PC-3 (cell line): Measurements from ENCODE around the gene TLR7. TPM values are rescaled to one million over a fixed set of nuclear protein-coding genes. Genes with fewer than 3 reads are reported as not detected.

Experiments used
- ATAC-seq: fragments of 200-7000 bp; cut with Tn5 transposase; 2 replicates; pipeline ENCODE4 v1.9.1; 2020; ENCODE audit warnings: mild to moderate bottlenecking, moderate library complexity
- BruUV-seq: library from RNA; stranded (reverse); fragments of 400-500 nt; replicated peaks from 2 replicates; lab custom pipeline; 2021; lab: Mats Ljungman, UMichigan
- CTCF ChIA-PET: fragments of 300-600 bp; sonication (Branson Sonifier 250); formaldehyde crosslinking; loops from one replicate; lab custom pipeline; 2022; ENCODE audit warnings: antibody characterized with exemption; lab: Charles Lee
- POLR2A ChIA-PET: fragments of 300-600 bp; sonication (Branson Sonifier 250); formaldehyde crosslinking; loops from one replicate; lab custom pipeline; 2022; ENCODE audit warnings: antibody characterized with exemption; ENCODE audit not compliant: unreplicated experiment; lab: Charles Lee
- DNase-seq: peaks from one replicate; pipeline ENCODE4 v3.0.0-alpha.2; 2015
- H2AFZ ChIP-seq: fragments of 300-600 bp; sonication (generic); 2 replicates; pipeline ENCODE4 v1.6.0; 2016; ENCODE audit warnings: antibody characterized with exemption, low read length
- H3F3A ChIP-seq: fragments of 300-600 bp; sonication (generic); one replicate; pipeline ENCODE4 v1.6.0; 2017; ENCODE audit warnings: antibody characterized with exemption, low read length, control low read depth, mild to moderate bottlenecking; ENCODE audit not compliant: unreplicated experiment
- H3K27ac ChIP-seq: fragments of 300-600 bp; sonication (generic); 2 replicates; pipeline ENCODE4 v1.5.1; 2016; ENCODE audit warnings: mild to moderate bottlenecking, low read length
- H3K27me3 ChIP-seq: fragments of 300-600 bp; sonication (generic); 2 replicates; pipeline ENCODE4 v1.6.1; 2016; ENCODE audit warnings: low read length, mixed read lengths
- H3K36me3 ChIP-seq: fragments of 300-600 bp; sonication (generic); 2 replicates; pipeline ENCODE4 v1.6.1; 2016; ENCODE audit warnings: low read depth, mixed run types, low read length, mixed read lengths
- H3K4me1 ChIP-seq: fragments of 300-600 bp; sonication (generic); 2 replicates; pipeline ENCODE4 v1.5.1; 2016; ENCODE audit warnings: low read length; ENCODE audit not compliant: insufficient read depth
- H3K4me2 ChIP-seq: fragments of 300-600 bp; sonication (generic); 2 replicates; pipeline ENCODE4 v1.6.0; 2016; ENCODE audit warnings: low read length
- H3K4me3 ChIP-seq: fragments of 300-600 bp; sonication (generic); 2 replicates; pipeline ENCODE4 v1.5.1; 2016; ENCODE audit warnings: mild to moderate bottlenecking, low read length, mixed read lengths
- H3K79me2 ChIP-seq: fragments of 300-600 bp; sonication (generic); 2 replicates; pipeline ENCODE4 v1.6.1; 2017; ENCODE audit warnings: low read length, mixed read lengths
- H3K9ac ChIP-seq: fragments of 300-600 bp; sonication (generic); 2 replicates; pipeline ENCODE4 v1.6.0; 2016; ENCODE audit warnings: mild to moderate bottlenecking, low read length
- H3K9me2 ChIP-seq: fragments of 300-600 bp; sonication (generic); replicated peaks from 2 replicates; pipeline ENCODE4 v1.6.1; 2016; ENCODE audit warnings: mixed run types, low read length, mixed read lengths
- H3K9me3 ChIP-seq: fragments of 300-600 bp; sonication (generic); 2 replicates; pipeline ENCODE4 v1.6.1; 2016; ENCODE audit warnings: low read length, mixed read lengths
- H4K20me1 ChIP-seq: fragments of 300-600 bp; sonication (generic); 2 replicates; pipeline ENCODE4 v1.6.1; 2016; ENCODE audit warnings: low read length, mixed read lengths
- CTCF ChIP-seq: fragments of 300-600 bp; sonication (generic); conservative IDR thresholded peaks from 2 replicates; pipeline ENCODE4 v1.5.1; 2017; ENCODE audit warnings: antibody characterized with exemption, low read depth, mild to moderate bottlenecking, low read length
- EZH2 ChIP-seq: fragments of 300-600 bp; sonication (generic); IDR thresholded peaks from one replicate; pipeline ENCODE4 v1.6.1; 2017; ENCODE audit warnings: antibody characterized with exemption, mild to moderate bottlenecking, low read length; ENCODE audit not compliant: unreplicated experiment
- EZH2phosphoT487 ChIP-seq: fragments of 300-600 bp; sonication (generic); IDR thresholded peaks from 2 replicates; pipeline ENCODE4 v1.6.1; 2018; ENCODE audit warnings: mild to moderate bottlenecking, antibody characterized with exemption, low read length, borderline replicate concordance
- intact Hi-C: fragments of 100-400 bp; cut with micrococcal nuclease; formaldehyde crosslinking; loops from 2 replicates; pipeline ENCODE4 v1.9.0; 2023
- total RNA-seq: library from RNA; depleted of rRNA; stranded (reverse); fragments of >200 nt; gene quantifications from 2 replicates; pipeline ENCODE4 v1.2.3, GENCODE V29; 2014

The TLR7 gene
- total RNA-seq, 1 experiment from 2014 or later = not detected

- BruUV-seq = no TSS peak
- no peak overlapping the region for H3K4me3 ChIP-seq
- no peaks in the 10 kb centered on the region for H4K20me1 ChIP-seq
- intact Hi-C loops = no loop called here
- no peaks in the 10 kb centered on the region for H3K79me2 ChIP-seq
- peaks cover 10% of the 10 kb centered on the region; the same call in 1 of the 2 replicates for H3K27me3 ChIP-seq
- POLR2A ChIA-PET = no interaction called here
- H3K27ac ChIP-seq = no peak overlapping the region
- DNase-seq = no peak
- ATAC-seq = no peak
- no peak overlapping the region for H3K4me2 ChIP-seq
- no peaks in the 10 kb centered on the region for H3K36me3 ChIP-seq
- H3K4me1 ChIP-seq = no peaks in the 10 kb centered on the region
- CTCF ChIA-PET = no interaction called here
- H3F3A ChIP-seq = no peaks in the 10 kb centered on the region
- no peak overlapping the region for H2AFZ ChIP-seq
- no peak for TF ChIP-seq EZH2phosphoT487
- TF ChIP-seq EZH2 = no peak
- no peak for TF ChIP-seq CTCF
- H3K9me3 ChIP-seq = no peaks in the 10 kb centered on the region
- H3K9me2 ChIP-seq = no peaks in the 10 kb centered on the region
- H3K9ac ChIP-seq = no peak overlapping the region
Measured at GRCh38 chrX:12887767-12888166, 20.9 kb downstream of the TLR7 start.

DNA sequence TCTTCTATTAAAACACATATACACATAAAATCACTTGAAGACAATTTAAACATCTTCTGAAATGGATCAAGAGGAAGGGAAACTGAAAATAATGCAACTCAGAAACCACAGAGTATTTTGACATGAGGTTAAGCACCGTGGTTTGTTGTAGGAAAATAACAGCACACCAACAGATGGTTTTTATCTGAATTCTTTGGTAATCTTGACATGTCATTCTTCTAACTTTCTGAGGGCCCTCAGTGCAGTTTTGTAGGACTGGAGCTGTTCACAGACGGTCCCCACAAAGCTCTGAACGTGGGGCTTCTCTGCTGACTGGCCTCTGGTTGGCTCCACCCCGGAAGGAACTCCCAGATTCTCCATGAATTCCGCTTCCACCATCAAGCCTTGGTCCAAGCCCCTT, 23.6 kb downstream of the TLR7 start:
- no peaks in the 10 kb centered on the region for H3K9me3 ChIP-seq
- no TSS peak for BruUV-seq
- H3F3A ChIP-seq = no peaks in the 10 kb centered on the region
- H3K4me3 ChIP-seq = no peak overlapping the region
- ATAC-seq = no peak
- DNase-seq = no peak
- no peaks in the 10 kb centered on the region for H3K27me3 ChIP-seq
- no peak overlapping the region for H3K27ac ChIP-seq
- intact Hi-C loops = no loop called here
- H3K36me3 ChIP-seq = no peaks in the 10 kb centered on the region
- ChIA-PET POLR2A (no interaction called here), CTCF (no interaction called here)
- no peak overlapping the region for H3K9ac ChIP-seq
- TF ChIP-seq EZH2phosphoT487 (no peak), CTCF (no peak), EZH2 (no peak)
- no peak overlapping the region for H3K4me2 ChIP-seq
- H3K9me2 ChIP-seq = no peaks in the 10 kb centered on the region
- H3K4me1 ChIP-seq = no peaks in the 10 kb centered on the region
- H3K79me2 ChIP-seq = no peaks in the 10 kb centered on the region
- H2AFZ ChIP-seq = no peak overlapping the region
- H4K20me1 ChIP-seq = no peaks in the 10 kb centered on the region

- Histone ChIP-seq H3K79me2 (no peaks in the 10 kb centered on the region), H3K9ac (no peak overlapping the region), H3K9me2 (no peaks in the 10 kb centered on the region), H3K4me1 (no peaks in the 10 kb centered on the region), H3K27ac (no peak overlapping the region), H4K20me1 (no peaks in the 10 kb centered on the region), H3K27me3 (no peaks in the 10 kb centered on the region), H2AFZ (no peak overlapping the region), H3K4me2 (no peak overlapping the region), H3K36me3 (no peaks in the 10 kb centered on the region), H3F3A (no peaks in the 10 kb centered on the region), H3K9me3 (no peaks in the 10 kb centered on the region), H3K4me3 (no peak overlapping the region)
- ChIA-PET POLR2A (no interaction called here), CTCF (no interaction called here)
- BruUV-seq = no TSS peak
- TF ChIP-seq CTCF (no peak), EZH2phosphoT487 (no peak), EZH2 (no peak)
- DNase-seq (no peak), ATAC-seq (no peak)
- intact Hi-C loops = no loop called here
Measured at GRCh38 chrX:12891171-12891570, 24.3 kb downstream of the TLR7 start.
